Spleen (tissue), 11 donors: ENCODE data around the gene TLX2. TPM values are rescaled to one million over a fixed set of nuclear protein-coding genes. Genes with fewer than 3 reads are reported as not detected.

Experiments used
- DNase-seq: peaks from one replicate; pipeline ENCODE4 v3.0.0-alpha.2; 2020
- H3K27ac ChIP-seq, 8 donors: fragments of 200-600 bp; sonication (generic) in 7 of 8; 1 replicate in 4 of 8; 2 replicates in 4 of 8; pipeline versions ENCODE4 v1.5.0 to v1.8.0; 2016 to 2021; ENCODE audit warnings: inconsistent platforms in 4 of 8, mild to moderate bottlenecking in 4 of 8, moderate library complexity in 1 of 8
- H3K27me3 ChIP-seq, 7 donors: fragments of 200-600 bp; sonication (generic) in 6 of 7; replicated peaks in 1 of 7; 1 replicate in 4 of 7; 2 replicates in 3 of 7; pipeline versions ENCODE4 v1.5.0 to v1.8.0; 2016 to 2021; ENCODE audit warnings: inconsistent platforms in 3 of 7, mild to moderate bottlenecking in 1 of 7
- H3K36me3 ChIP-seq, 6 donors: fragments of 200-600 bp; sonication (generic) in 5 of 6; 1 replicate in 4 of 6; 2 replicates in 2 of 6; pipeline versions ENCODE4 v1.5.0 to v1.8.0; 2016 to 2021; ENCODE audit warnings: inconsistent platforms in 2 of 6
- H3K4me1 ChIP-seq, 6 donors: fragments of 200-600 bp; sonication (generic) in 5 of 6; 1 replicate in 3 of 6; 2 replicates in 3 of 6; pipeline versions ENCODE4 v1.5.0 to v1.8.0; 2016 to 2021; ENCODE audit warnings: inconsistent platforms in 3 of 6
- H3K4me3 ChIP-seq, 8 donors: fragments of 200-600 bp; sonication (generic) in 7 of 8; 1 replicate in 4 of 8; 2 replicates in 4 of 8; pipeline versions ENCODE4 v1.5.0 to v1.8.0; 2016 to 2021; ENCODE audit warnings: inconsistent platforms in 4 of 8, mild to moderate bottlenecking in 4 of 8, moderate library complexity in 2 of 8
- H3K9me3 ChIP-seq, 8 donors: fragments of 200-600 bp; sonication (generic) in 7 of 8; 1 replicate in 4 of 8; 2 replicates in 4 of 8; pipeline versions ENCODE4 v1.5.0 to v1.8.0; 2016 to 2021; ENCODE audit warnings: inconsistent platforms in 4 of 8
- POLR2A ChIP-seq, 3 donors: fragments of 450-650 bp; IDR thresholded peaks; one replicate each; pipeline ENCODE4 v1.5.1; 2017; ENCODE audit warnings: antibody characterized with exemption in 3 of 3, mild to moderate bottlenecking in 1 of 3
- POLR2AphosphoS5 ChIP-seq, 3 donors: sonication (generic); formaldehyde crosslinking; IDR thresholded peaks; one replicate each; pipeline ENCODE4 v1.5.1; 2017; ENCODE audit warnings: antibody characterized with exemption in 3 of 3
- WGBS, 5 donors: extraction: QIAGEN DNeasy Blood & Tissue Kit in 3 of 5; methylation state at CpG; one replicate each; pipeline versions ENCODE4 v1.1.5 to v1.1.7; 2013 to 2018; 5-methylcytosine and 5-hydroxymethylcytosine counted together
- intact Hi-C: fragments of 100-400 bp; cut with DNase I; formaldehyde crosslinking; loops from one replicate; pipeline ENCODE4 v1.15.0; 2023; ENCODE audit warnings: low total_unique reads
- polyA plus RNA-seq, 3 donors: library from polyadenylated mRNA; stranded (reverse); fragments of 200-250 nt; gene quantifications; one replicate each; pipeline ENCODE4 v1.2.1, GENCODE V29; 2013
- total RNA-seq, 7 donors: library from RNA; depleted of rRNA in 3 of 7; stranded (reverse); fragments of >200 nt in 3 of 7; fragmentation: NEBNext Ultra II Directional in 4 of 7; extraction: Animal tissue kit (Norgen Biotek cat#: 25700) in 4 of 7; gene quantifications; one replicate each; pipeline versions ENCODE4 v1.1.0 to v1.2.1, GENCODE V29; 2016 to 2021
- TF ChIP-seq, protein P1 (sequence below), 11 experiments: fragments of 200-600 bp in 7 of 11; fragments of 450-650 bp in 4 of 11; sonication (generic) in 4 of 11; IDR thresholded peaks in 8 of 11; conservative IDR thresholded peaks in 3 of 11; 1 replicate in 7 of 11; 2 replicates in 4 of 11; pipeline versions ENCODE4 v1.4.0 to v1.8.0; 2016 to 2021; ENCODE audit warnings: antibody characterized with exemption in 11 of 11, inconsistent platforms in 4 of 11, mild to moderate bottlenecking in 1 of 11
- donor health status: healthy with polysubstance abuse.
- donor health status: DM: no; HTN: no; CAD: no; lungs with moderate emphysema.
- donor health status: DM: no; HTN: no; CAD: no.
- donor health status: Bipolar disorder and iron deficiency.
- donor health status: healthy.
- donor health status: DM: no; HTN: no; CAD: no.
- donor health status: DM: yes; HTN: yes; CAD: no.

Gene TLX2
- total and polyA plus RNA-seq, 10 donors: 0.04 to 0.05 TPM; not detected in 8

DNA sequence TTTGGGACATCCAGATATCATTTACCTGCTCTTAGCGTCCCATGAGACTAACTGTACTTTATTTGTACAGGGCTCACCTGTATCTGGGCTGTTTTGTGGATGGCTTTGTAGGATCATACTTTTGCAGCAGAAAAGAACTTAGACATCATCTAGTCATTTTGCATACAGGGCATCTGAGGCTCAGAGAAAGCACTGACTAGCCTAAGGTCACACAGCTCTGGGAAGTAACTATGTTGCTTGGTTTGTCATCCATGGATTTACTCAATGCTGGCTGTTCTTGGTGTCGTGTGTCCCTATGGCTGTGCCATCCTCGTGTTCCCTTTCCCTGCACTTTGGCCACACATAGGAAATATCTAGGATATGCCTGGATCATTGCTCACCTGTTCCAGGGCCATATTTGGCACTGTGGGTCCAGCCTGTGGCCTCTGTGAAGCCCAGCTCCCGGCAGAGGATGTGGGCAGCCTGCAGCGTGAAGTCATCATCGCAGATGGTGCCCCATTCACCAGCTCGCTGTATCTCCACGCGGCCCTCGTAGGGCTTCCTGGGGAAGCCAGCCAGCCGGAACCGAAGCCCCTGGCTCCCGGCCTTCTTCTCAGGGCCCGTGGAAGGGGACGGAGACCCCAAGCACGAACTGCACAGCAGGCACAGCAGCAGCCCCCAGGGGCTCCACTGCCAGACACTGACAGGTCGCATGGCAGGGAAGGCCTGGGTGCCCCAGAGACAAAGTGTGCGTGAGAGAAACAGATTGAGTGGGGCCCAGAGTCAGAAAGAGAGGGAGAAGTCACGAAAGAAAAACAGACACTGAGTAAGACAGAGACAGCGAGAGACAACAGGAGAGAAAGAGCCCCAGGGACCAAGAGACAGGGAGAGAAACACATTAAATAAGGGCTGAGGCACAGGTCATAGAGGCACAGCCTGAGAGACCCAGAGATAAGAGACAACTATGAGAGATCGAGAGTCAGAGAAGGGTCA, 38.0 kb downstream of the TLX2 start:
- Histone ChIP-seq H3K27ac (peak overlapping the region in 2 of 8 donors; percentile 93 to 96), H3K4me3 (no peak overlapping the region), H3K4me1 (peaks cover 14 to 76% (median 54%) of the 10 kb centered on the region in 6 donors), H3K36me3 (peaks cover 0 to 16% (median 9%) of the 10 kb centered on the region in 6 donors), H3K27me3 (peaks cover 0 to 29% (median 12%) of the 10 kb centered on the region in 7 donors), H3K9me3 (no peaks in the 10 kb centered on the region)
- intact Hi-C loops: no loop called here
- no peak for DNase-seq
- WGBS, 5 donors: 63 to 78% (median 73%) methylated on average over 16 to 21 of the region's 21 CpGs
- TF ChIP-seq POLR2A (IDR thresholded peaks at IDR 0.05) (no peak), POLR2AphosphoS5 (IDR thresholded peaks at IDR 0.05) (no peak)
- TF ChIP-seq, protein P1, sequence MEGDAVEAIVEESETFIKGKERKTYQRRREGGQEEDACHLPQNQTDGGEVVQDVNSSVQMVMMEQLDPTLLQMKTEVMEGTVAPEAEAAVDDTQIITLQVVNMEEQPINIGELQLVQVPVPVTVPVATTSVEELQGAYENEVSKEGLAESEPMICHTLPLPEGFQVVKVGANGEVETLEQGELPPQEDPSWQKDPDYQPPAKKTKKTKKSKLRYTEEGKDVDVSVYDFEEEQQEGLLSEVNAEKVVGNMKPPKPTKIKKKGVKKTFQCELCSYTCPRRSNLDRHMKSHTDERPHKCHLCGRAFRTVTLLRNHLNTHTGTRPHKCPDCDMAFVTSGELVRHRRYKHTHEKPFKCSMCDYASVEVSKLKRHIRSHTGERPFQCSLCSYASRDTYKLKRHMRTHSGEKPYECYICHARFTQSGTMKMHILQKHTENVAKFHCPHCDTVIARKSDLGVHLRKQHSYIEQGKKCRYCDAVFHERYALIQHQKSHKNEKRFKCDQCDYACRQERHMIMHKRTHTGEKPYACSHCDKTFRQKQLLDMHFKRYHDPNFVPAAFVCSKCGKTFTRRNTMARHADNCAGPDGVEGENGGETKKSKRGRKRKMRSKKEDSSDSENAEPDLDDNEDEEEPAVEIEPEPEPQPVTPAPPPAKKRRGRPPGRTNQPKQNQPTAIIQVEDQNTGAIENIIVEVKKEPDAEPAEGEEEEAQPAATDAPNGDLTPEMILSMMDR (IDR thresholded peaks at IDR 0.05 in 8 of 11, conservative IDR thresholded peaks at IDR 0.05 in 3 of 11): no peak

DNA sequence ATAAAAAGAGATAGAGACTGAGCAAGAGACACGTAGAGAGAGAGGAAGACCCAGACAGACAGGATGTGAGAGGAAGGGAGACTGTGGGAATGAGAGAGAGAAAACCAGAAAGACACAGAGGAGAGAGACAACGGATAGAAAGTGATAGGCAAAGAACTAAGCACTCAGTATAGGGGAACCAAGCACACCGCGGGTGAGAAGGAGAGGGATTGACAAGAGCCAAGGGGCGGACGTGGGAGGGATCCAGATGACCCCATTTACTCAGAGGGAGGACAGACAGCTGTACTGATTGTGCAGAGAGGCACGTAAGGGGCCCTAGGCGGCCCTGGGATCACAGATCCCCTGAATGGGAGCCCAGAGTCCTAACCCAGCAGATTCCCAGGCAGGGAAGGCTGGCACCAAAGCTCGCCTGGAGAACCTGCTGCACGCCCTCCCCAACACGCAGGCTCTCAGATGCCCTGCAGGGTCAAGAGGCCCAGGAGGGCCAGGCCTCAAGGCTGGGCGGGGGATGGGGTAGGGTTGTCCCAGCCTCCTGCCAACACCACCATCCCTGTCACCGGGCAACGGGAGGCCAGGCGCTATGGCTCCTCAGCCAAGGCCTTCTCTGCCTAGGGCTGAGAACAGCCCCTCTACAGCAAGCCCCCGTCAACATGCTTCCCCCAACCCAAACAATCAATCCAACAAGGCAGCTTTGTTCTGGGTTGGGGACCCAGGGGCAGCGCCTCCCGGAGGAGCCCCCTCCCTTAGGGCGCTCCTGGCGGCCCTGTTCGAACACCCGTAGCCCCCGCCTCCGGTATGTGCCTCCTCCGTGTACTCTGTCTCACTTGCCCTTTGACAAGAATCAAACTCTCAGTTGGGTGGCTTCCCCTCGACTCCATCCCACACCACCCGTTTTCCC, 38.9 kb downstream of the TLX2 start:
- WGBS, 5 donors: 60 to 73% (median 65%) methylated on average over 27 of the region's 27 CpGs
- Histone ChIP-seq H3K27me3 (peaks cover 0 to 22% (median 12%) of the 10 kb centered on the region in 7 donors), H3K27ac (peak overlapping the region in 6 of 8 donors; percentile 90 to 96 (median 92)), H3K36me3 (peaks cover 0 to 25% (median 9%) of the 10 kb centered on the region in 6 donors), H3K4me1 (peaks cover 14 to 81% (median 53%) of the 10 kb centered on the region in 6 donors), H3K9me3 (no peaks in the 10 kb centered on the region), H3K4me3 (peak overlapping the region in 7 of 8 donors; percentile 75 to 99 (median 90))
- DNase-seq: peak; percentile 82
- TF ChIP-seq POLR2AphosphoS5 (IDR thresholded peaks at IDR 0.05) (peak in 2 of 3 donors; percentile 32 to 41), POLR2A (IDR thresholded peaks at IDR 0.05) (no peak)
- TF ChIP-seq, protein P1 (IDR thresholded peaks at IDR 0.05 in 8 of 11, conservative IDR thresholded peaks at IDR 0.05 in 3 of 11): no peak
- intact Hi-C loops: no loop called here

DNA sequence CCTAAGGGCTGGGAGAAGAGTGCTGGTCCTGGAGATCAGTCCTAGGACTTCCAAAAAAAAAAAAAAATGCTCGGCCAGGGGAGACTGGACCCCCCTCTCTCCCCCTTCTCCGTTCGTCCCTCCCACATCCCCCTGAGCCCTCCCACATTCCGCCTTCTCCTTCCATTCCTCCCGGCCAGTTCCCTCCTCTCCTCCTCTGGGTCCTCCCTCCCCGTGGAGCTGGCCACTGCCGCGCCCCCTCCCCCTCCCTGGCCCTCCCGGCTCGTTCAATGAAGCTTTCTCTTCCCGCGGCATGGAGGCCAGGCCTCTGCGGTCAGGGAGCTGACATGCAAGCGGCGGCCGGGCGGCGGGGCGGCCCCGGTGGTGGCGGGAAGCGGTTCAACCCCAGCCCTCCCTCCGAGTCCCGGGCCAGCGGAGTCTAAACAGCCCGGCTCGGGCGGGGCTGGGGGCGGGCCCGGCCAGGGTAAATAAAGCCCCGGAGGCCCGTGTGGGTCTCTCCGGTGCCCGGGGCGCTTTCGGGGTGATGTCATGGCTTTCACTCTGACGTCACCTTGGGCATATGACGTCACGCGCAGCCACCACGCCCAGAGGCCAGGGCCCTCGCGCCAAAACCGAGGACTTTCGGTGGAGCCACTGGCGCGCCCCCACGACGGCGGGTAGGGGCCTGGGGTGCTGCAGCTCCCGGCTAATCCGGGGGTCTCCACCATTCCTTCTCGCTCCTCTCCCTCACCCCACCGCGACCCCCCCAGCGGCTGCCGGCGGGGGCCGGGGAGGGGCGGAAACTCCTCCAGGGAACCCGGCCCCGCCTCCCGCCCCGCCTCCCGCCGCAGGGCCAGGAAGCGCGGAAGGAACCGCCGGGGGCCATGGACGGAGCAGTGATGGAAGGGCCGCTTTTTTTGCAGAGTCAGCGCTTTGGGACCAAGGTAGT, 39.9 kb downstream of the TLX2 start, which contains the start of the genes DOK1 and LOXL3:
TSS of gene DOK1 (plus strand) at position 829 of the 928 bp plus-strand sequence. CDS start at position 864, 35 bp downstream.
TSS of gene LOXL3 (minus strand) at position 51 of the 928 bp plus-strand sequence. CDS start 1,308 bp downstream, outside the sequence.
- Histone ChIP-seq H3K4me3 (peak within 1 kb of the TSS; percentile 75 to 99 (median 86)), H3K27ac (peak within 1 kb of the TSS; percentile 80 to 96 (median 92)), H3K9me3 (no peaks in the 10 kb centered on the region), H3K4me1 (peaks cover 13 to 79% (median 44%) of the 10 kb centered on the region in 6 donors), H3K27me3 (peaks cover 0 to 12% (median 5%) of the 10 kb centered on the region in 7 donors), H3K36me3 (peaks cover 0 to 25% (median 9%) of the 10 kb centered on the region in 6 donors)
- 1 to 4% (median 1%) methylated on average over 13 to 73 of the region's 73 CpGs for WGBS, 5 donors
- DNase-seq: peak; percentile 97
- intact Hi-C loops: no loop called here
- TF ChIP-seq, protein P1 (IDR thresholded peaks at IDR 0.05 in 8 of 11, conservative IDR thresholded peaks at IDR 0.05 in 3 of 11): peak in 3 of 11 experiments; percentile 17 to 23 (median 18)
- TF ChIP-seq POLR2A (IDR thresholded peaks at IDR 0.05): peak in 1 of 3 donors; percentile 42
- peak; percentile 87 to 89 (median 89) for TF ChIP-seq POLR2AphosphoS5 (IDR thresholded peaks at IDR 0.05)
